HepG2 (cell line): ENCODE measurements around the gene SLC35B2. TPM values are rescaled to one million over a fixed set of nuclear protein-coding genes. Genes with fewer than 3 reads are reported as not detected.
A peak's percentile ranks its signal among the peaks of the same experiment; 100 is the strongest.

Experiments
- BRCA1 ChIP-seq: sonication (generic); formaldehyde crosslinking; IDR thresholded peaks from 2 replicates; pipeline ENCODE4 v1.4.0; 2020; ENCODE audit warnings: missing genetic modification reagents
- DNMT3B ChIP-seq: conservative IDR thresholded peaks from 2 replicates; pipeline ENCODE4 v1.6.1; 2016; ENCODE audit warnings: missing biosample characterization, control low read depth
- ESRRA ChIP-seq: sonication (generic); formaldehyde crosslinking; IDR thresholded peaks from 2 replicates; pipeline ENCODE4 v1.5.1; 2020; ENCODE audit warnings: mild to moderate bottlenecking, low read depth, missing genetic modification reagents
- FLYWCH1 ChIP-seq: sonication (generic); formaldehyde crosslinking; IDR thresholded peaks from 2 replicates; pipeline ENCODE4 v1.8.1; 2023; ENCODE audit warnings: mild to moderate bottlenecking, missing genetic modification reagents
- GABPA ChIP-seq, 2 experiments: IDR thresholded peaks; 2 replicates each; pipeline ENCODE4 v1.6.1; 2011 to 2016; ENCODE audit warnings: low read depth in 2 of 2, low read length in 1 of 2, missing biosample characterization in 1 of 2, missing genetic modification characterization in 1 of 2
- IKZF1 ChIP-seq: fragments of 450-650 bp; IDR thresholded peaks from 2 replicates; pipeline ENCODE4 v1.7.1; 2016
- JUN ChIP-seq: sonication (generic); formaldehyde crosslinking; IDR thresholded peaks from 2 replicates; pipeline ENCODE4 v1.4.0; 2020; ENCODE audit warnings: mild to moderate bottlenecking, missing genetic modification reagents
- MATR3 ChIP-seq: sonication (generic); formaldehyde crosslinking; IDR thresholded peaks from 2 replicates; pipeline ENCODE4 v1.4.0; 2020; ENCODE audit warnings: missing genetic modification reagents
- NPAS2 ChIP-seq: sonication (generic); formaldehyde crosslinking; IDR thresholded peaks from 2 replicates; pipeline ENCODE4 v1.8.0; 2022; ENCODE audit warnings: mild to moderate bottlenecking, missing genetic modification reagents, borderline replicate concordance
- SALL1 ChIP-seq: sonication (generic); formaldehyde crosslinking; IDR thresholded peaks from 2 replicates; pipeline ENCODE4 v1.8.0; 2022; ENCODE audit warnings: mild to moderate bottlenecking, missing genetic modification reagents
- SALL2 ChIP-seq: sonication (generic); formaldehyde crosslinking; IDR thresholded peaks from 2 replicates; pipeline ENCODE4 v1.8.1; 2023; ENCODE audit warnings: mild to moderate bottlenecking, missing genetic modification reagents, inconsistent platforms
- TP53 ChIP-seq: sonication (generic); formaldehyde crosslinking; conservative IDR thresholded peaks from 2 replicates; pipeline ENCODE4 v1.4.0; 2020; ENCODE audit warnings: missing genetic modification reagents
- ZBTB21 ChIP-seq: sonication (generic); formaldehyde crosslinking; IDR thresholded peaks from 2 replicates; pipeline ENCODE4 v1.4.0; 2020; ENCODE audit warnings: missing genetic modification reagents
- ZBTB3 ChIP-seq: sonication (generic); formaldehyde crosslinking; IDR thresholded peaks from 2 replicates; pipeline ENCODE4 v1.4.0; 2020; ENCODE audit warnings: low read depth, mild to moderate bottlenecking, moderate library complexity, missing genetic modification reagents, borderline replicate concordance
- ZFP82 ChIP-seq: sonication (generic); formaldehyde crosslinking; IDR thresholded peaks from 2 replicates; pipeline ENCODE4 v1.5.1; 2020; ENCODE audit warnings: mild to moderate bottlenecking, missing genetic modification reagents, borderline replicate concordance
- ZNF124 ChIP-seq: sonication (generic); formaldehyde crosslinking; IDR thresholded peaks from 2 replicates; pipeline ENCODE4 v1.4.0; 2020; ENCODE audit warnings: missing genetic modification reagents
- ZNF382 ChIP-seq: sonication (generic); formaldehyde crosslinking; IDR thresholded peaks from 2 replicates; pipeline ENCODE4 v1.5.0; 2020; ENCODE audit warnings: missing genetic modification reagents, mild to moderate bottlenecking, borderline replicate concordance
- ZNF660 ChIP-seq: sonication (generic); formaldehyde crosslinking; IDR thresholded peaks from 2 replicates; pipeline ENCODE4 v1.5.1; 2020; ENCODE audit warnings: mild to moderate bottlenecking, low read depth, missing genetic modification reagents, borderline replicate concordance
- polyA plus RNA-seq, 8 experiments: library from polyadenylated mRNA; depleted of rRNA in 3 of 8; stranded (reverse) in 7 of 8; unstranded in 1 of 8; fragments of >200 nt; fragmentation: Illumina TruSeq in 4 of 8; extraction: Trizol in 4 of 8; gene quantifications; 2 replicates each; pipeline versions ENCODE4 v1.2.1 to v1.2.3, GENCODE V29; 2011 to 2016; ENCODE audit warnings: low read depth in 4 of 8, missing spikeins in 1 of 8, mixed read lengths in 1 of 8; ENCODE audit not compliant: insufficient read depth in 1 of 8
- total RNA-seq, 5 experiments: library from RNA; depleted of rRNA; stranded (reverse); fragments of >200 nt; fragmentation: Illumina TruSeq; extraction: Trizol; gene quantifications; 2 replicates each; pipeline ENCODE4 v1.2.3, GENCODE V29; 2016; ENCODE audit warnings: low read depth in 1 of 5
- TF ChIP-seq, protein P1 (sequence below): sonication (generic); formaldehyde crosslinking; IDR thresholded peaks from 2 replicates; pipeline ENCODE4 v1.8.1; 2023; ENCODE audit warnings: missing genetic modification reagents, inconsistent platforms, borderline replicate concordance
- TF ChIP-seq, protein P2 (sequence below): sonication (generic); formaldehyde crosslinking; IDR thresholded peaks from 2 replicates; pipeline ENCODE4 v1.4.0; 2020; ENCODE audit warnings: mild to moderate bottlenecking, low read depth, missing genetic modification reagents
- TF ChIP-seq, protein P3 (sequence below): sonication (generic); formaldehyde crosslinking; IDR thresholded peaks from 2 replicates; pipeline ENCODE4 v1.5.0; 2020; ENCODE audit warnings: mild to moderate bottlenecking, missing genetic modification reagents, borderline replicate concordance
- TF ChIP-seq, protein P4 (sequence below): sonication (generic); formaldehyde crosslinking; IDR thresholded peaks from 2 replicates; pipeline ENCODE4 v1.8.1; 2022; ENCODE audit warnings: mild to moderate bottlenecking, missing genetic modification reagents

Gene SLC35B2
- total and polyA plus RNA-seq, 2 of the 13 experiments (the other 11 are each of a cell fraction or from before 2014, with no cell fraction given): 61.1 to 148 TPM

DNA sequence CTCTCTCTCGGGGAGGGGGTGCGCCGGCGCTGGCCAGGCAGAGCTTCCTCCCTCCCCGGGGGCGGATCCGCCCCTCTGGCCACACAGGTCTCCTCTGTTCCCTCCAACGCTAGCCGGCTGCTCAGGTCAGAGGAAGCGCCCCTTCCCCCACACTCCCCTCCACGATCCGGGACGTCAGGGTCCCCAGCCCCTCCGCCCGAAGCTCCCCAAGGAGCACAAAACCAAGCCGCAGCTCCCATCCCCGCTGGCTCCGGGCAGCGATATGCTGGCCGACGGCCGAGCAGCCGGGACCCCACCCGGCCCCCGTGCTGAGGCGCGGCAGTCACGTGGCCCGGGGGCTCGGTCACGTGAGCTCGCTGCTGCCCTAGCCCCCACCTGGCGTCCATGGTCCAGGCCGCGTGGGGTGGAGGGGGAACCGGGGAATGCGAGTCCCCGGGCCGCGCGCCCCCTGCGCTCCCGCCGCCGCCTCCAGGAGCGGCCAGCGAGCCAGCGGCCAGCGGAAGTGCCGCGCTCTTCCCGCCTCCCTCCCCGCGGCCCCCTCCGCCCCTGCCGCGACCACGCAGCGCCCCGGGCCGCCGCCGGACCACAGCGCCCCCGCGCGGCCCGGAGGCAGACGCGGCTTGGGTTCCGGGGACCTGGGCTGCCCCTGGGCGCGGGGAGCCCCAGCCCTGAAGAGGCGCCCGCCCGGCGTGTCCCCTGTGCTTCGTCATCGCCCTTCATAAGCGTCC lies at the start of gene SLC35B2 (continued):
- TF ChIP-seq MATR3 (CRISPR knock-in tag): no peak
- TF ChIP-seq FLYWCH1 (CRISPR knock-in tag): no peak
- no peak for TF ChIP-seq TP53 (CRISPR knock-in tag)
- TF ChIP-seq ZNF382 (CRISPR knock-in tag): no peak
- TF ChIP-seq, protein P1, sequence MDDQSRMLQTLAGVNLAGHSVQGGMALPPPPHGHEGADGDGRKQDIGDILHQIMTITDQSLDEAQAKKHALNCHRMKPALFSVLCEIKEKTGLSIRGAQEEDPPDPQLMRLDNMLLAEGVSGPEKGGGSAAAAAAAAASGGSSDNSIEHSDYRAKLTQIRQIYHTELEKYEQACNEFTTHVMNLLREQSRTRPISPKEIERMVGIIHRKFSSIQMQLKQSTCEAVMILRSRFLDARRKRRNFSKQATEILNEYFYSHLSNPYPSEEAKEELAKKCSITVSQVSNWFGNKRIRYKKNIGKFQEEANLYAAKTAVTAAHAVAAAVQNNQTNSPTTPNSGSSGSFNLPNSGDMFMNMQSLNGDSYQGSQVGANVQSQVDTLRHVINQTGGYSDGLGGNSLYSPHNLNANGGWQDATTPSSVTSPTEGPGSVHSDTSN (CRISPR knock-in tag): no peak
- TF ChIP-seq SALL1 (CRISPR knock-in tag): peak; percentile 87
- TF ChIP-seq, protein P2, sequence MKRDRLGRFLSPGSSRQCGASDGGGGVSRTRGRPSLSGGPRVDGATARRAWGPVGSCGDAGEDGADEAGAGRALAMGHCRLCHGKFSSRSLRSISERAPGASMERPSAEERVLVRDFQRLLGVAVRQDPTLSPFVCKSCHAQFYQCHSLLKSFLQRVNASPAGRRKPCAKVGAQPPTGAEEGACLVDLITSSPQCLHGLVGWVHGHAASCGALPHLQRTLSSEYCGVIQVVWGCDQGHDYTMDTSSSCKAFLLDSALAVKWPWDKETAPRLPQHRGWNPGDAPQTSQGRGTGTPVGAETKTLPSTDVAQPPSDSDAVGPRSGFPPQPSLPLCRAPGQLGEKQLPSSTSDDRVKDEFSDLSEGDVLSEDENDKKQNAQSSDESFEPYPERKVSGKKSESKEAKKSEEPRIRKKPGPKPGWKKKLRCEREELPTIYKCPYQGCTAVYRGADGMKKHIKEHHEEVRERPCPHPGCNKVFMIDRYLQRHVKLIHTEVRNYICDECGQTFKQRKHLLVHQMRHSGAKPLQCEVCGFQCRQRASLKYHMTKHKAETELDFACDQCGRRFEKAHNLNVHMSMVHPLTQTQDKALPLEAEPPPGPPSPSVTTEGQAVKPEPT (CRISPR knock-in tag): peak; percentile 85
- TF ChIP-seq JUN: peak; percentile 16; the same call in 1 of the 2 replicates
- TF ChIP-seq, protein P3, sequence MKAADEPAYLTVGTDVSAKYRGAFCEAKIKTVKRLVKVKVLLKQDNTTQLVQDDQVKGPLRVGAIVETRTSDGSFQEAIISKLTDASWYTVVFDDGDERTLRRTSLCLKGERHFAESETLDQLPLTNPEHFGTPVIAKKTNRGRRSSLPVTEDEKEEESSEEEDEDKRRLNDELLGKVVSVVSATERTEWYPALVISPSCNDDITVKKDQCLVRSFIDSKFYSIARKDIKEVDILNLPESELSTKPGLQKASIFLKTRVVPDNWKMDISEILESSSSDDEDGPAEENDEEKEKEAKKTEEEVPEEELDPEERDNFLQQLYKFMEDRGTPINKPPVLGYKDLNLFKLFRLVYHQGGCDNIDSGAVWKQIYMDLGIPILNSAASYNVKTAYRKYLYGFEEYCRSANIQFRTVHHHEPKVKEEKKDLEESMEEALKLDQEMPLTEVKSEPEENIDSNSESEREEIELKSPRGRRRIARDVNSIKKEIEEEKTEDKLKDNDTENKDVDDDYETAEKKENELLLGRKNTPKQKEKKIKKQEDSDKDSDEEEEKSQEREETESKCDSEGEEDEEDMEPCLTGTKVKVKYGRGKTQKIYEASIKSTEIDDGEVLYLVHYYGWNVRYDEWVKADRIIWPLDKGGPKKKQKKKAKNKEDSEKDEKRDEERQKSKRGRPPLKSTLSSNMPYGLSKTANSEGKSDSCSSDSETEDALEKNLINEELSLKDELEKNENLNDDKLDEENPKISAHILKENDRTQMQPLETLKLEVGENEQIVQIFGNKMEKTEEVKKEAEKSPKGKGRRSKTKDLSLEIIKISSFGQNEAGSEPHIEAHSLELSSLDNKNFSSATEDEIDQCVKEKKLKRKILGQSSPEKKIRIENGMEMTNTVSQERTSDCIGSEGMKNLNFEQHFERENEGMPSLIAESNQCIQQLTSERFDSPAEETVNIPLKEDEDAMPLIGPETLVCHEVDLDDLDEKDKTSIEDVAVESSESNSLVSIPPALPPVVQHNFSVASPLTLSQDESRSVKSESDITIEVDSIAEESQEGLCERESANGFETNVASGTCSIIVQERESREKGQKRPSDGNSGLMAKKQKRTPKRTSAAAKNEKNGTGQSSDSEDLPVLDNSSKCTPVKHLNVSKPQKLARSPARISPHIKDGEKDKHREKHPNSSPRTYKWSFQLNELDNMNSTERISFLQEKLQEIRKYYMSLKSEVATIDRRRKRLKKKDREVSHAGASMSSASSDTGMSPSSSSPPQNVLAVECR (CRISPR knock-in tag): peak; percentile 99
- TF ChIP-seq, protein P4, sequence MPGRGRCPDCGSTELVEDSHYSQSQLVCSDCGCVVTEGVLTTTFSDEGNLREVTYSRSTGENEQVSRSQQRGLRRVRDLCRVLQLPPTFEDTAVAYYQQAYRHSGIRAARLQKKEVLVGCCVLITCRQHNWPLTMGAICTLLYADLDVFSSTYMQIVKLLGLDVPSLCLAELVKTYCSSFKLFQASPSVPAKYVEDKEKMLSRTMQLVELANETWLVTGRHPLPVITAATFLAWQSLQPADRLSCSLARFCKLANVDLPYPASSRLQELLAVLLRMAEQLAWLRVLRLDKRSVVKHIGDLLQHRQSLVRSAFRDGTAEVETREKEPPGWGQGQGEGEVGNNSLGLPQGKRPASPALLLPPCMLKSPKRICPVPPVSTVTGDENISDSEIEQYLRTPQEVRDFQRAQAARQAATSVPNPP (CRISPR knock-in tag): peak; percentile 85; the same call in 1 of the 2 replicates
- TF ChIP-seq IKZF1: no peak
- TF ChIP-seq ZBTB3 (CRISPR knock-in tag): no peak
- peak; percentile 95; the same call in 1 of the 2 replicates for TF ChIP-seq ZFP82 (CRISPR knock-in tag)
- no peak for TF ChIP-seq GABPA (IDR thresholded peaks at IDR 0.05; ENCODE audit: low read depth, low read length)
- TF ChIP-seq GABPA (CRISPR knock-in tag; IDR thresholded peaks at IDR 0.05; ENCODE audit: low read depth): peak; percentile 58
- no peak for TF ChIP-seq ZNF660 (CRISPR knock-in tag)
- TF ChIP-seq NPAS2 (CRISPR knock-in tag): no peak
- no peak; the same call in none of the 2 replicates for TF ChIP-seq ZNF124 (CRISPR knock-in tag)
- TF ChIP-seq SALL2 (CRISPR knock-in tag): peak; percentile 53; the same call in 1 of the 2 replicates
- no peak for TF ChIP-seq BRCA1 (CRISPR knock-in tag)
- peak; percentile 71; the same call in 1 of the 2 replicates for TF ChIP-seq ESRRA (CRISPR knock-in tag)
- no peak for TF ChIP-seq ZBTB21 (CRISPR knock-in tag)
- peak; percentile 49; the same call in 1 of the 2 replicates for TF ChIP-seq DNMT3B (CRISPR knock-in tag)
